GM19372 (cell line): Measurements from ENCODE around the gene TAF10.

Source experiments
- ATAC-seq: cut with Tn5 transposase; IDR thresholded peaks from one replicate; pipeline ENCODE4 v1.9.1; 2021; ENCODE audit warnings: mild to moderate bottlenecking, low read depth, moderate library complexity; ENCODE audit not compliant: unreplicated experiment

Gene TAF10

GRCh38 chr11:6586434-6587359 is 25.3 kb downstream of the TAF10 start:
- ATAC-seq = no peak

- ATAC-seq = no peak
These were observed 27.5 kb downstream of the TAF10 start for GRCh38 chr11:6584528-6584927.

- no peak for ATAC-seq
These were observed 28.4 kb downstream of the TAF10 start for GRCh38 chr11:6583584-6583983.

GRCh38 chr11:6579681-6580080 is 32.3 kb downstream of the TAF10 start:
- ATAC-seq = no peak

- no peak for ATAC-seq
These were observed 33.9 kb downstream of the TAF10 start for GRCh38 chr11:6578134-6578533.

GRCh38 chr11:6576471-6577373 is 35.3 kb downstream of the TAF10 start:
- no peak for ATAC-seq

- no peak for ATAC-seq
These were observed 37.0 kb downstream of the TAF10 start for GRCh38 chr11:6574816-6575715.

GRCh38 chr11:6572215-6572614 is 39.8 kb downstream of the TAF10 start:
- ATAC-seq = no peak

- no peak for ATAC-seq
These were observed 40.5 kb downstream of the TAF10 start for GRCh38 chr11:6571434-6572008.

- no peak for ATAC-seq
These were observed 41.2 kb downstream of the TAF10 start for GRCh38 chr11:6570691-6571427.

GRCh38 chr11:6569706-6570105 is 42.3 kb downstream of the TAF10 start:
- no peak for ATAC-seq

- ATAC-seq = no peak
These were observed 43.7 kb downstream of the TAF10 start for GRCh38 chr11:6568191-6568918.

- no peak for ATAC-seq
These were observed 44.7 kb downstream of the TAF10 start for GRCh38 chr11:6567371-6567745.

GRCh38 chr11:6566704-6567370 is 45.2 kb downstream of the TAF10 start:
- ATAC-seq = no peak

- no peak for ATAC-seq
These were observed 45.9 kb downstream of the TAF10 start for GRCh38 chr11:6565988-6566703.

GRCh38 chr11:6565325-6565724 is 46.7 kb downstream of the TAF10 start:
- no peak for ATAC-seq

- no peak for ATAC-seq
These were observed 48.3 kb downstream of the TAF10 start for GRCh38 chr11:6563667-6564066.
